Common myeloid progenitor, CD34-positive (primary cell): ENCODE measurements around the gene TSPO2.
A peak's percentile ranks its signal among the peaks of the same experiment; 100 is the strongest.

Experiments used
- CTCF ChIA-PET: fragments of 350-600 bp; sonication (Branson Sonifier 250); formaldehyde crosslinking; loops from one replicate; lab custom pipeline; 2021; ENCODE audit warnings: antibody characterized with exemption; lab: Charles Lee
- POLR2A ChIA-PET: fragments of 350-600 bp; sonication (Branson Sonifier 250); formaldehyde crosslinking; loops from one replicate; lab custom pipeline; 2021; ENCODE audit warnings: antibody characterized with exemption; lab: Charles Lee
- DNase-seq, 3 donors: peaks; one replicate each; pipeline versions ENCODE4 v3.0.0 to v3.0.0-alpha.2; 2013
- H3K27ac ChIP-seq, 2 experiments: 1 replicate in 1 of 2; 2 replicates in 1 of 2; pipeline ENCODE4 v1.7.0; 2013; ENCODE audit warnings: inconsistent platforms in 2 of 2, low read length in 2 of 2, mild to moderate bottlenecking in 2 of 2, low read depth in 1 of 2, moderate library complexity in 1 of 2; ENCODE audit not compliant: severe bottlenecking in 2 of 2, insufficient read depth in 1 of 2, poor library complexity in 1 of 2
- H3K27me3 ChIP-seq, 5 experiments: replicated peaks in 2 of 5; 1 replicate in 3 of 5; 2 replicates in 2 of 5; pipeline versions ENCODE4 v1.6.1 to v1.7.0; 2013; ENCODE audit warnings: low read length in 4 of 5, mild to moderate bottlenecking in 2 of 5, moderate library complexity in 2 of 5, inconsistent platforms in 1 of 5; ENCODE audit not compliant: insufficient read depth in 5 of 5, control insufficient read depth in 4 of 5
- H3K36me3 ChIP-seq, 4 experiments: 1 replicate in 2 of 4; 2 replicates in 2 of 4; pipeline versions ENCODE4 v1.6.1 to v1.7.0; 2013; ENCODE audit warnings: low read length in 3 of 4, control low read depth in 1 of 4, mild to moderate bottlenecking in 1 of 4; ENCODE audit not compliant: control insufficient read depth in 4 of 4, insufficient read depth in 4 of 4
- H3K4me1 ChIP-seq, 4 experiments: 1 replicate in 3 of 4; 2 replicates in 1 of 4; pipeline versions ENCODE4 v1.6.1 to v1.7.1; 2013; ENCODE audit warnings: low read length in 3 of 4, mild to moderate bottlenecking in 3 of 4, control low read depth in 1 of 4, inconsistent platforms in 1 of 4, moderate library complexity in 1 of 4; ENCODE audit not compliant: control insufficient read depth in 4 of 4, insufficient read depth in 4 of 4; ENCODE audit errors: control extremely low read depth in 1 of 4
- H3K4me3 ChIP-seq, 7 experiments: 1 replicate in 4 of 7; 2 replicates in 3 of 7; pipeline versions ENCODE4 v1.5.1 to v1.7.0; 2013; ENCODE audit warnings: mild to moderate bottlenecking in 7 of 7, low read length in 6 of 7, moderate library complexity in 6 of 7, inconsistent platforms in 2 of 7, low read depth in 2 of 7, control low read depth in 1 of 7; ENCODE audit not compliant: insufficient read depth in 4 of 7, control insufficient read depth in 1 of 7; ENCODE audit errors: extremely low read depth in 1 of 7
- H3K9me3 ChIP-seq, 5 experiments: 1 replicate in 4 of 5; 2 replicates in 1 of 5; pipeline versions ENCODE4 v1.6.1 to v1.7.1; 2013; ENCODE audit warnings: low read length in 4 of 5, mild to moderate bottlenecking in 2 of 5, inconsistent platforms in 1 of 5, low read depth in 1 of 5, moderate library complexity in 1 of 5; ENCODE audit not compliant: control insufficient read depth in 4 of 5, insufficient read depth in 2 of 5; ENCODE audit errors: control extremely low read depth in 1 of 5
- whole genome bisulfite sequencing: methylation state at CpG from one replicate; pipeline ENCODE4 v1.1.5; 2013; ENCODE audit not compliant: insufficient coverage; 5-methylcytosine and 5-hydroxymethylcytosine counted together

TSPO2 gene

GRCh38 chr6:41025966-41026530, 16.2 kb upstream of the TSPO2 start:
- ChIA-PET POLR2A (no interaction called here), CTCF (interaction anchor here (1.0 to 7.0 kb wide), 4 partner anchors 11 to 25 kb away, joined by 3 to 73 read pairs (median 14); partner anchors contain the start of gene UNC5CL)
- Histone ChIP-seq H3K9me3 (no peaks in the 10 kb centered on the region), H3K4me3 (no peak overlapping the region), H3K4me1 (peaks cover 0 to 37% (median 26%) of the 10 kb centered on the region in 4 experiments), H3K36me3 (peaks cover 0 to 2% (median 0%) of the 10 kb centered on the region in 4 experiments), H3K27me3 (no peaks in the 10 kb centered on the region), H3K27ac (no peak overlapping the region)
- DNase-seq, result no peak
- WGBS, result 86% methylated on average over 3 of the region's 3 CpGs

GRCh38 chr6:41027241-41027640, 15.0 kb upstream of the TSPO2 start:
- H3K9me3 ChIP-seq, result no peaks in the 10 kb centered on the region
- H3K27me3 ChIP-seq, result no peaks in the 10 kb centered on the region
- ChIA-PET POLR2A (no interaction called here), CTCF (interaction anchor here (0.7 to 7.0 kb wide), 15 partner anchors 8 to 43 kb away, joined by 3 to 73 read pairs (median 3); partner anchors contain the start of genes TSPO2 and UNC5CL)
- no peak for DNase-seq
- 10% methylated on average over 4 of the region's 4 CpGs for WGBS
- H3K36me3 ChIP-seq, result peaks cover 0 to 2% (median 0%) of the 10 kb centered on the region in 4 experiments
- H3K27ac ChIP-seq, result peak overlapping the region; percentile 36 to 79
- peak overlapping the region; percentile 63 to 88 (median 76) for H3K4me3 ChIP-seq
- H3K4me1 ChIP-seq, result peaks cover 0 to 37% (median 27%) of the 10 kb centered on the region in 4 experiments

GRCh38 chr6:41027799-41028560, 14.3 kb upstream of the TSPO2 start:
- Histone ChIP-seq H3K27ac (peak overlapping the region; percentile 51 to 79), H3K4me3 (peak overlapping the region; percentile 63 to 88 (median 76)), H3K4me1 (peaks cover 0 to 37% (median 27%) of the 10 kb centered on the region in 4 experiments), H3K36me3 (peaks cover 0 to 2% (median 0%) of the 10 kb centered on the region in 4 experiments), H3K27me3 (no peaks in the 10 kb centered on the region), H3K9me3 (no peaks in the 10 kb centered on the region)
- CTCF ChIA-PET, result interaction anchor here (0.6 to 7.0 kb wide), 25 partner anchors 8 to 44 kb away, joined by 3 to 73 read pairs (median 4); partner anchors contain the start of genes APOBEC2, TSPO2 and UNC5CL
- WGBS, result under 1% methylated on average over 32 of the region's 45 CpGs
- peak; percentile 86 to 93 (median 93) for DNase-seq
- POLR2A ChIA-PET, result interaction anchor here (0.8 kb wide), 1 partner anchor 43 kb away, joined by 4 read pairs; no protein-coding TSS in a partner anchor

GRCh38 chr6:41028561-41029412, 13.5 kb upstream of the TSPO2 start:
- Histone ChIP-seq H3K36me3 (peaks cover 0 to 2% (median 0%) of the 10 kb centered on the region in 4 experiments), H3K9me3 (no peaks in the 10 kb centered on the region), H3K4me3 (peak overlapping the region; percentile 63 to 88 (median 76)), H3K27ac (peak overlapping the region; percentile 51 to 79), H3K27me3 (no peaks in the 10 kb centered on the region), H3K4me1 (peaks cover 0 to 37% (median 27%) of the 10 kb centered on the region in 4 experiments)
- WGBS, result 28% methylated on average over 8 of the region's 13 CpGs
- CTCF ChIA-PET, result interaction anchor here (0.6 to 7.0 kb wide), 16 partner anchors 8 to 44 kb away, joined by 3 to 73 read pairs (median 6); partner anchors contain the start of genes APOBEC2 and UNC5CL
- DNase-seq, result peak; percentile 22 to 66 (median 59)
- POLR2A ChIA-PET, result no interaction called here

- Histone ChIP-seq H3K9me3 (no peaks in the 10 kb centered on the region), H3K27ac (no peak overlapping the region), H3K36me3 (no peaks in the 10 kb centered on the region), H3K27me3 (no peaks in the 10 kb centered on the region), H3K4me3 (no peak overlapping the region), H3K4me1 (peaks cover 0 to 20% (median 12%) of the 10 kb centered on the region in 4 experiments)
- WGBS, result 100% methylated on average over 8 of the region's 15 CpGs
- ChIA-PET CTCF (interaction anchor here (0.5 to 2.0 kb wide), 2 partner anchors 35 to 338 kb away, joined by 3 to 5 read pairs; no protein-coding TSS in a partner anchor), POLR2A (no interaction called here)
- no peak for DNase-seq
Observed at GRCh38 chr6:41032830-41033229, 9.4 kb upstream of the TSPO2 start.

GRCh38 chr6:41033776-41034175, 8.5 kb upstream of the TSPO2 start:
- no peak overlapping the region for H3K4me3 ChIP-seq
- H3K4me1 ChIP-seq, result peaks cover 0 to 11% (median 4%) of the 10 kb centered on the region in 4 experiments
- H3K27me3 ChIP-seq, result no peaks in the 10 kb centered on the region
- no peaks in the 10 kb centered on the region for H3K9me3 ChIP-seq
- 95% methylated on average over 13 of the region's 13 CpGs for WGBS
- ChIA-PET CTCF (interaction anchor here (1.5 to 2.8 kb wide), 3 partner anchors 24 to 34 kb away, joined by 3 to 7 read pairs (median 5); no protein-coding TSS in a partner anchor), POLR2A (no interaction called here)
- no peak for DNase-seq
- H3K36me3 ChIP-seq, result no peaks in the 10 kb centered on the region
- no peak overlapping the region for H3K27ac ChIP-seq
